ENCODE data around the gene GH1. TPM values are rescaled to one million over a fixed set of nuclear protein-coding genes. Genes with fewer than 3 reads are reported as not detected.

GH1 gene
- total and polyA plus RNA-seq, 9 of the 15 experiments (the other 6 are each of a cell fraction or from before 2014, with no cell fraction given), result not detected

DNA sequence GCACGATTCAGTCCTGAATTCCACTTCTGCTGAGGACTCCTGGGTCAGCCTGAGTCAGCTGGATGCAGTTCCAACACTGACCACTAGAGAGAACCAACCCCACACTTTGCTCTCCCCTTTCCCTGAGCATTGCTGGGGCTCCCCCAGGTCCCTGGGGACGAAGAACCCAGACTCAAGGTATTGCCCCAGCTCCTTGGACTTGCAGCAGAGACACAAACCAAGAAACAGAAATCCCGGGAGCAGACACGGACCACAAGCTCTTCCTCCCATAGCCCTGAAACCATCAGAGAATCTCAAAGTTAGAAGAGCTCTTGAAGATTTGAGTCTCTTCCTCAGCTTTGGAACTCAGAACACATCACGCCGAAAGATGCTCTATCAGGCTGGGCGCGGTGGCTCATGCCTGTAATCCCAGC is 678 bp upstream of the GH1 start:
- H2AFZ ChIP-seq (ENCODE audit: low read depth, low read length), result peak overlapping the region; percentile 63; the same call in 1 of the 2 replicates
- H3K9ac ChIP-seq (ENCODE audit: insufficient read depth in 1 of 2, low read depth in 2 of 2, low read length in 2 of 2), result no peak overlapping the region
- peak; percentile 75 to 81 (median 78) for DNase-seq (ENCODE audit: extremely low read depth in 1 of 4, low spot score in 3 of 4)
- no peaks in the 10 kb centered on the region for H3K79me2 ChIP-seq (ENCODE audit: control insufficient read depth, insufficient read depth, low read length)
- BruUV-seq (replicated peaks), result no TSS peak
- peak; percentile 89 for FAIRE-seq
- H3K4me1 ChIP-seq (replicated peaks in 1 of 2; ENCODE audit: control insufficient read depth in 2 of 2, insufficient read depth in 2 of 2, low read length in 2 of 2), result no peaks in the 10 kb centered on the region; a peak in 1 of 5 replicates
- no peaks in the 10 kb centered on the region for H3K9me1 ChIP-seq (ENCODE audit: control insufficient read depth, insufficient read depth, low read length)
- in situ Hi-C loops (cut with MboI), result loop anchor here (10.0 kb wide), 2 partner anchors 105 to 365 kb away; partner anchors contain the start of gene ICAM2
- CTCF ChIA-PET (ENCODE audit: low intra/inter-chr PET ratio), result interaction anchor here (0.6 to 2.0 kb wide), 9 partner anchors 13 to 500 kb away, joined by 3 to 10 read pairs (median 3); no protein-coding TSS in a partner anchor
- H4K20me1 ChIP-seq (replicated peaks; ENCODE audit: control insufficient read depth, insufficient read depth, low read length), result no peaks in the 10 kb centered on the region
- H3K9me3 ChIP-seq (replicated peaks; ENCODE audit: control insufficient read depth, insufficient read depth, low read depth, low read length), result no peaks in the 10 kb centered on the region
- WGBS (ENCODE audit: insufficient coverage, low coverage, missing lambda C conversion rate), result 8% methylated on average over 8 of the region's 8 CpGs
- H3K4me2 ChIP-seq (ENCODE audit: insufficient read depth, low read length), result no peak overlapping the region; the same call in 1 of the 2 replicates
- no peaks in the 10 kb centered on the region for H3K36me3 ChIP-seq (ENCODE audit: control insufficient read depth, insufficient read depth, low read length)
- POLR2A ChIA-PET, result interaction anchor here (0.5 to 1.6 kb wide), 7 partner anchors 10 to 891 kb away, joined by 3 to 6 read pairs (median 3); no protein-coding TSS in a partner anchor
- H3K27ac ChIP-seq (ENCODE audit: extremely low read depth, low read depth, low read length), result no peak overlapping the region
- peaks cover 3 to 29% of the 10 kb centered on the region in 2 experiments; a peak in 4 of 5 replicates for H3K27me3 ChIP-seq (ENCODE audit: control insufficient read depth in 2 of 2, insufficient read depth in 2 of 2, low read length in 2 of 2)
- no peak overlapping the region for H3K4me3 ChIP-seq
- peak; percentile 96 for ATAC-seq
- intact Hi-C loops (cut with micrococcal nuclease), result loop anchor here (1.0 to 10.0 kb wide), 6 partner anchors 27 to 365 kb away; partner anchors contain the start of gene ERN1
- TF ChIP-seq, protein P1, sequence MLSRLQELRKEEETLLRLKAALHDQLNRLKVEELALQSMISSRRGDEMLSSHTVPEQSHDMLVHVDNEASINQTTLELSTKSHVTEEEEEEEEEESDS (CRISPR knock-in tag; IDR thresholded peaks at IDR 0.05), result no peak
- TF ChIP-seq ZNF717 (CRISPR knock-in tag; IDR thresholded peaks at IDR 0.05) (no peak), ZNF785 (CRISPR knock-in tag; IDR thresholded peaks at IDR 0.05) (no peak), MYC (IDR thresholded peaks at IDR 0.05; ENCODE audit: low read depth, low read length) (no peak), MYC (CRISPR knock-in tag; IDR thresholded peaks at IDR 0.05; ENCODE audit: borderline replicate concordance, low read depth) (no peak), KLF16 (IDR thresholded peaks at IDR 0.05) (peak; percentile 46; the same call in 1 of the 2 replicates), RUNX1 (IDR thresholded peaks at IDR 0.05; ENCODE audit: low read depth) (no peak), POLR3G (IDR thresholded peaks at IDR 0.05; ENCODE audit: extremely low read depth, insufficient read length, insufficient replicate concordance) (no peak), FOXA1 (IDR thresholded peaks at IDR 0.05; ENCODE audit: borderline replicate concordance) (no peak), BHLHE40 (IDR thresholded peaks at IDR 0.05; ENCODE audit: low read length) (no peak), PTRF (tag; IDR thresholded peaks at IDR 0.05) (no peak), HMG20A (CRISPR knock-in tag; conservative IDR thresholded peaks at IDR 0.05) (no peak), RFX5 (IDR thresholded peaks at IDR 0.05; ENCODE audit: low read depth, low read length) (no peak)
- TF ChIP-seq, protein P2, sequence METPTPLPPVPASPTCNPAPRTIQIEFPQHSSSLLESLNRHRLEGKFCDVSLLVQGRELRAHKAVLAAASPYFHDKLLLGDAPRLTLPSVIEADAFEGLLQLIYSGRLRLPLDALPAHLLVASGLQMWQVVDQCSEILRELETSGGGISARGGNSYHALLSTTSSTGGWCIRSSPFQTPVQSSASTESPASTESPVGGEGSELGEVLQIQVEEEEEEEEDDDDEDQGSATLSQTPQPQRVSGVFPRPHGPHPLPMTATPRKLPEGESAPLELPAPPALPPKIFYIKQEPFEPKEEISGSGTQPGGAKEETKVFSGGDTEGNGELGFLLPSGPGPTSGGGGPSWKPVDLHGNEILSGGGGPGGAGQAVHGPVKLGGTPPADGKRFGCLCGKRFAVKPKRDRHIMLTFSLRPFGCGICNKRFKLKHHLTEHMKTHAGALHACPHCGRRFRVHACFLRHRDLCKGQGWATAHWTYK (CRISPR knock-in tag; IDR thresholded peaks at IDR 0.05), result no peak
- TF ChIP-seq, protein P3, sequence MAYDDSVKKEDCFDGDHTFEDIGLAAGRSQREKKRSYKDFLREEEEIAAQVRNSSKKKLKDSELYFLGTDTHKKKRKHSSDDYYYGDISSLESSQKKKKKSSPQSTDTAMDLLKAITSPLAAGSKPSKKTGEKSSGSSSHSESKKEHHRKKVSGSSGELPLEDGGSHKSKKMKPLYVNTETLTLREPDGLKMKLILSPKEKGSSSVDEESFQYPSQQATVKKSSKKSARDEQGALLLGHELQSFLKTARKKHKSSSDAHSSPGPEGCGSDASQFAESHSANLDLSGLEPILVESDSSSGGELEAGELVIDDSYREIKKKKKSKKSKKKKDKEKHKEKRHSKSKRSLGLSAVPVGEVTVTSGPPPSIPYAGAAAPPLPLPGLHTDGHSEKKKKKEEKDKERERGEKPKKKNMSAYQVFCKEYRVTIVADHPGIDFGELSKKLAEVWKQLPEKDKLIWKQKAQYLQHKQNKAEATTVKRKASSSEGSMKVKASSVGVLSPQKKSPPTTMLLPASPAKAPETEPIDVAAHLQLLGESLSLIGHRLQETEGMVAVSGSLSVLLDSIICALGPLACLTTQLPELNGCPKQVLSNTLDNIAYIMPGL (CRISPR knock-in tag; IDR thresholded peaks at IDR 0.05), result no peak
- TF ChIP-seq, protein P4, sequence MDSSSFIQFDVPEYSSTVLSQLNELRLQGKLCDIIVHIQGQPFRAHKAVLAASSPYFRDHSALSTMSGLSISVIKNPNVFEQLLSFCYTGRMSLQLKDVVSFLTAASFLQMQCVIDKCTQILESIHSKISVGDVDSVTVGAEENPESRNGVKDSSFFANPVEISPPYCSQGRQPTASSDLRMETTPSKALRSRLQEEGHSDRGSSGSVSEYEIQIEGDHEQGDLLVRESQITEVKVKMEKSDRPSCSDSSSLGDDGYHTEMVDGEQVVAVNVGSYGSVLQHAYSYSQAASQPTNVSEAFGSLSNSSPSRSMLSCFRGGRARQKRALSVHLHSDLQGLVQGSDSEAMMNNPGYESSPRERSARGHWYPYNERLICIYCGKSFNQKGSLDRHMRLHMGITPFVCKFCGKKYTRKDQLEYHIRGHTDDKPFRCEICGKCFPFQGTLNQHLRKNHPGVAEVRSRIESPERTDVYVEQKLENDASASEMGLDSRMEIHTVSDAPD (CRISPR knock-in tag; IDR thresholded peaks at IDR 0.05), result no peak
- TF ChIP-seq, protein P5, sequence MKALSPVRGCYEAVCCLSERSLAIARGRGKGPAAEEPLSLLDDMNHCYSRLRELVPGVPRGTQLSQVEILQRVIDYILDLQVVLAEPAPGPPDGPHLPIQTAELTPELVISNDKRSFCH (CRISPR knock-in tag; IDR thresholded peaks at IDR 0.05), result no peak
- TF ChIP-seq, protein P5 (tag; IDR thresholded peaks at IDR 0.05), result no peak

All from K562 (cell line).